ENCODE measurements around the gene RAB34.
A peak's percentile ranks its signal among the peaks of the same experiment; 100 is the strongest.

RAB34 gene

DNA sequence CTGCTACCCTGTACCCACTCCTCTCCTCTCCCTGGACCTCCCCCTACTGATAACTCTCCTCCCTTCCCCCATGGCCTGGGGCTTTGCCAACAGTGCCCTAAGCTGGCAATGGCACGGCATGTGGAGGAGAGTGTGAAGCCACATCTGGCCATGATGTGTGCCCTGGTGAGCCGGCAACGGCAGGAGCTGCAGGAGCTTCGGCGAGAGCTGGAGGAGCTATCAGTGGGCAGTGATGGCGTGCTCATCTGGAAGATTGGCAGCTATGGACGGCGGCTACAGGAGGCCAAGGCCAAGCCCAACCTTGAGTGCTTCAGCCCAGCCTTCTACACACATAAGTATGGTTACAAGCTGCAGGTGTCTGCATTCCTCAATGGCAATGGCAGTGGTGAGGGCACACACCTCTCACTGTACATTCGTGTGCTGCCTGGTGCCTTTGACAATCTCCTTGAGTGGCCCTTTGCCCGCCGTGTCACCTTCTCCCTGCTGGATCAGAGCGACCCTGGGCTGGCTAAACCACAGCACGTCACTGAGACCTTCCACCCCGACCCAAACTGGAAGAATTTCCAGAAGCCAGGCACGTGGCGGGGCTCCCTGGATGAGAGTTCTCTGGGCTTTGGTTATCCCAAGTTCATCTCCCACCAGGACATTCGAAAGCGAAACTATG, 31.3 kb upstream of the RAB34 start:
- Histone ChIP-seq H3K27ac (ENCODE audit: low read depth, low read length) (no peak overlapping the region), H3K4me3 (ENCODE audit: low read length) (no peak overlapping the region), H3F3A (ENCODE audit: control insufficient read depth, insufficient read depth) (peaks cover 28% of the 10 kb centered on the region), H4K20me1 (ENCODE audit: control insufficient read depth, insufficient read depth, low read depth, low read length) (peaks cover 27% of the 10 kb centered on the region), H3K27me3 (ENCODE audit: control insufficient read depth, low read length) (no peaks in the 10 kb centered on the region), H3K9me3 (ENCODE audit: control insufficient read depth, insufficient read depth, low read length) (no peaks in the 10 kb centered on the region), H3K9me2 (replicated peaks; ENCODE audit: control insufficient read depth, low read length) (no peaks in the 10 kb centered on the region), H3K36me3 (ENCODE audit: control insufficient read depth, low read length) (peaks cover 80% of the 10 kb centered on the region), H3K79me2 (ENCODE audit: control insufficient read depth, low read length) (peaks cover 59% of the 10 kb centered on the region), H3K4me2 (ENCODE audit: low read length) (no peak overlapping the region), H3K4me1 (ENCODE audit: control insufficient read depth, low read length) (peaks cover 30% of the 10 kb centered on the region)
- no peak for TF ChIP-seq EZH2phosphoT487 (IDR thresholded peaks at IDR 0.05; ENCODE audit: borderline replicate concordance, low read length)
- TF ChIP-seq, protein P1, sequence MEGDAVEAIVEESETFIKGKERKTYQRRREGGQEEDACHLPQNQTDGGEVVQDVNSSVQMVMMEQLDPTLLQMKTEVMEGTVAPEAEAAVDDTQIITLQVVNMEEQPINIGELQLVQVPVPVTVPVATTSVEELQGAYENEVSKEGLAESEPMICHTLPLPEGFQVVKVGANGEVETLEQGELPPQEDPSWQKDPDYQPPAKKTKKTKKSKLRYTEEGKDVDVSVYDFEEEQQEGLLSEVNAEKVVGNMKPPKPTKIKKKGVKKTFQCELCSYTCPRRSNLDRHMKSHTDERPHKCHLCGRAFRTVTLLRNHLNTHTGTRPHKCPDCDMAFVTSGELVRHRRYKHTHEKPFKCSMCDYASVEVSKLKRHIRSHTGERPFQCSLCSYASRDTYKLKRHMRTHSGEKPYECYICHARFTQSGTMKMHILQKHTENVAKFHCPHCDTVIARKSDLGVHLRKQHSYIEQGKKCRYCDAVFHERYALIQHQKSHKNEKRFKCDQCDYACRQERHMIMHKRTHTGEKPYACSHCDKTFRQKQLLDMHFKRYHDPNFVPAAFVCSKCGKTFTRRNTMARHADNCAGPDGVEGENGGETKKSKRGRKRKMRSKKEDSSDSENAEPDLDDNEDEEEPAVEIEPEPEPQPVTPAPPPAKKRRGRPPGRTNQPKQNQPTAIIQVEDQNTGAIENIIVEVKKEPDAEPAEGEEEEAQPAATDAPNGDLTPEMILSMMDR (IDR thresholded peaks at IDR 0.05; ENCODE audit: low read depth, low read length, poor library complexity, severe bottlenecking) = no peak

DNA sequence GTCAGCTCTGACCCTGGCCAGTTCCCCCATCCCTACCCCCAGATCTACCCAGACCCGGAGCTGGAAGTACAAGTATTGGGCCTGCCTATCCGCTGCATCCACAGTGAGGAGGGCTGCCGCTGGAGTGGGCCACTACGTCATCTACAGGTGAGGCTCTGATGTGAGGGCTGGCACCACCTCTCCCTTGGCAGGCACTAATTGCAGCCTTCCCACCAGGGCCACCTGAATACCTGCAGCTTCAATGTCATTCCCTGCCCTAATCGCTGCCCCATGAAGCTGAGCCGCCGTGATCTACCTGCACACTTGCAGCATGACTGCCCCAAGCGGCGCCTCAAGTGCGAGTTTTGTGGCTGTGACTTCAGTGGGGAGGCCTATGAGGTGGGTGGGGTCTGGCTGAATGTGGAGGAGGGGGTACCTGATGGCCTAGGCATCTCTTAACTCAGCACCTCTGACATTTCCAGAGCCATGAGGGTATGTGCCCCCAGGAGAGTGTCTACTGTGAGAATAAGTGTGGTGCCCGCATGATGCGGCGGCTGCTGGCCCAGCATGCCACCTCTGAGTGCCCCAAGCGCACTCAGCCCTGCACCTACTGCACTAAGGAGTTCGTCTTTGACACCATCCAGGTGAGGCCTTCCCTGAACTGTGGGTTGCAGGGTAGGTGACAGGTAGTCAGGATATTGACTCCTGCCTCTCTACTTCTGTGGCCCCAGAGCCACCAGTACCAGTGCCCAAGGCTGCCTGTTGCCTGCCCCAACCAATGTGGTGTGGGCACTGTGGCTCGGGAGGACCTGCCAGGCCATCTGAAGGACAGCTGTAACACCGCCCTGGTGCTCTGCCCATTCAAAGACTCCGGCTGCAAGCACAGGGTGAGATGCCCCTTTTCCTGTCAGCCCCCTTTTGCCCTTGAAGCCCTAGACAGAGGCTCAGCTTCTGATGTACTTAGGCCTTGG, 30.4 kb upstream of the RAB34 start:
- Histone ChIP-seq H3K4me2 (ENCODE audit: low read length) (no peak overlapping the region), H3K9me2 (replicated peaks; ENCODE audit: control insufficient read depth, low read length) (no peaks in the 10 kb centered on the region), H3F3A (ENCODE audit: control insufficient read depth, insufficient read depth) (peaks cover 28% of the 10 kb centered on the region), H3K79me2 (ENCODE audit: control insufficient read depth, low read length) (peaks cover 64% of the 10 kb centered on the region), H3K27me3 (ENCODE audit: control insufficient read depth, low read length) (no peaks in the 10 kb centered on the region), H3K9me3 (ENCODE audit: control insufficient read depth, insufficient read depth, low read length) (no peaks in the 10 kb centered on the region), H3K36me3 (ENCODE audit: control insufficient read depth, low read length) (peaks cover 80% of the 10 kb centered on the region), H3K4me3 (ENCODE audit: low read length) (no peak overlapping the region), H4K20me1 (ENCODE audit: control insufficient read depth, insufficient read depth, low read depth, low read length) (peaks cover 27% of the 10 kb centered on the region), H3K4me1 (ENCODE audit: control insufficient read depth, low read length) (peaks cover 35% of the 10 kb centered on the region), H3K27ac (ENCODE audit: low read depth, low read length) (no peak overlapping the region)
- TF ChIP-seq EZH2phosphoT487 (IDR thresholded peaks at IDR 0.05; ENCODE audit: borderline replicate concordance, low read length) = no peak
- TF ChIP-seq, protein P1 (IDR thresholded peaks at IDR 0.05; ENCODE audit: low read depth, low read length, poor library complexity, severe bottlenecking) = no peak

DNA sequence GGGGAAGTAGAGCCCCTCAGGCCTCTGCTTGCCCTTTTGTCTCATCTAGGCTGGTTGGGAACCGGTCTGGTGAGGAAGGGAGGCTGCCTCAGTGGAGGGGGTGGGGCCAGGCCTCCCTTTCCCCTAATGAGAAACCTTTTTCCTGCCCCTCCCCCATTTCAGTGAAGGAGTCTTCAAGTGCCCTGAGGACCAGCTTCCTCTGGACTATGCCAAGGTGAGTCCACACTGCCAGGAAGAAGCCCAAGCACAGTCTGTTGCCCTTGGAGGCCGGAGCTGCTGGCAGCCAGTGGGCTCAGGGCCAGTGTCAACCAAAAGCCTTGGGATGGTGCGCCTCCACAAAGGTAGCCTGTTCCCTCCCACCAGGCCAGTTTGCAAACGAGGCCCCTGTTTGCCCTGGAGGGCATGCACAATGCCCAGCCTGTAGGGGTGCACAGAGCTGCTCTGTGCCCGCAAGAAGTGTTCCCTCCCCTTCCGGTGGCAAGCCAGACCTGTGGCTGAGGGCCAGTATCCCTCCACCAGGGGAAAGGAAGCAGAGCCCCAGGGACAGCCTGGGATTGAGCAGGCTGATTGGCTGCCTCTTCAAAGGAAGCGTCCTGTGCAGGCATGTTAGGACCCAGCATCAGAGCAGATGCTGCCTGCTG, 29.5 kb upstream of the RAB34 start:
- peaks cover 44% of the 10 kb centered on the region for H3K4me1 ChIP-seq (ENCODE audit: control insufficient read depth, low read length)
- no peak overlapping the region for H3K4me3 ChIP-seq (ENCODE audit: low read length)
- peaks cover 77% of the 10 kb centered on the region for H3K36me3 ChIP-seq (ENCODE audit: control insufficient read depth, low read length)
- peaks cover 27% of the 10 kb centered on the region for H4K20me1 ChIP-seq (ENCODE audit: control insufficient read depth, insufficient read depth, low read depth, low read length)
- peaks cover 27% of the 10 kb centered on the region for H3F3A ChIP-seq (ENCODE audit: control insufficient read depth, insufficient read depth)
- H3K9me2 ChIP-seq (replicated peaks; ENCODE audit: control insufficient read depth, low read length) = no peaks in the 10 kb centered on the region
- H3K79me2 ChIP-seq (ENCODE audit: control insufficient read depth, low read length) = peaks cover 64% of the 10 kb centered on the region
- H3K9me3 ChIP-seq (ENCODE audit: control insufficient read depth, insufficient read depth, low read length) = no peaks in the 10 kb centered on the region
- peak overlapping the region; percentile 99 for H3K4me2 ChIP-seq (ENCODE audit: low read length)
- H3K27ac ChIP-seq (ENCODE audit: low read depth, low read length) = no peak overlapping the region; the same call in 1 of the 2 replicates
- TF ChIP-seq, protein P1 (IDR thresholded peaks at IDR 0.05; ENCODE audit: low read depth, low read length, poor library complexity, severe bottlenecking) = no peak
- no peak for TF ChIP-seq EZH2phosphoT487 (IDR thresholded peaks at IDR 0.05; ENCODE audit: borderline replicate concordance, low read length)
- H3K27me3 ChIP-seq (ENCODE audit: control insufficient read depth, low read length) = no peaks in the 10 kb centered on the region
